KMS-11 (cell line): ENCODE measurements around the gene ATP8B1.

Experiments
- H2AFZ ChIP-seq: fragments of 200-600 bp; sonication (generic); 2 replicates; pipeline ENCODE4 v1.6.1; 2016; ENCODE audit warnings: antibody characterized with exemption, mixed run types, low read depth
- H3K27ac ChIP-seq: fragments of 200-600 bp; sonication (generic); 2 replicates; pipeline ENCODE4 v1.6.1; 2016; ENCODE audit warnings: mild to moderate bottlenecking, mixed run types
- H3K27me3 ChIP-seq: fragments of 200-600 bp; sonication (generic); 2 replicates; pipeline ENCODE4 v1.6.1; 2017; ENCODE audit warnings: mild to moderate bottlenecking, low read depth, mixed run types, moderate library complexity; ENCODE audit not compliant: insufficient read depth
- H3K36me3 ChIP-seq: fragments of 200-600 bp; sonication (generic); 2 replicates; pipeline ENCODE4 v1.6.1; 2017; ENCODE audit warnings: mild to moderate bottlenecking, mixed run types; ENCODE audit not compliant: insufficient read depth
- H3K4me1 ChIP-seq: fragments of 200-600 bp; sonication (generic); 2 replicates; pipeline ENCODE4 v1.6.1; 2016; ENCODE audit warnings: mild to moderate bottlenecking, low read depth, mixed run types; ENCODE audit not compliant: poor library complexity, severe bottlenecking
- H3K4me2 ChIP-seq: fragments of 200-600 bp; sonication (generic); 2 replicates; pipeline ENCODE4 v1.7.0; 2016; ENCODE audit warnings: mild to moderate bottlenecking, mixed run types
- H3K4me3 ChIP-seq: fragments of 200-600 bp; sonication (generic); IDR thresholded peaks from 2 replicates; pipeline ENCODE4 v1.6.1; 2017; ENCODE audit warnings: low read depth, low read length, mixed read lengths; ENCODE audit not compliant: insufficient read depth
- H3K79me2 ChIP-seq: fragments of 200-600 bp; sonication (generic); 2 replicates; pipeline ENCODE4 v1.6.1; 2016; ENCODE audit warnings: low read depth, mixed run types; ENCODE audit not compliant: insufficient read depth
- H3K9ac ChIP-seq: fragments of 200-600 bp; sonication (generic); 2 replicates; pipeline ENCODE4 v1.6.1; 2016; ENCODE audit warnings: mild to moderate bottlenecking, mixed run types
- H4K20me1 ChIP-seq: fragments of 200-600 bp; sonication (generic); 2 replicates; pipeline ENCODE4 v1.6.1; 2016; ENCODE audit warnings: mild to moderate bottlenecking, mixed run types; ENCODE audit not compliant: insufficient read depth
- TF ChIP-seq, protein P1 (sequence below): fragments of 200-600 bp; sonication (generic); conservative IDR thresholded peaks from 2 replicates; pipeline ENCODE4 v1.6.1; 2017; ENCODE audit warnings: low read depth, mild to moderate bottlenecking, antibody characterized with exemption, low read length, moderate library complexity, mixed read lengths

Gene ATP8B1

DNA sequence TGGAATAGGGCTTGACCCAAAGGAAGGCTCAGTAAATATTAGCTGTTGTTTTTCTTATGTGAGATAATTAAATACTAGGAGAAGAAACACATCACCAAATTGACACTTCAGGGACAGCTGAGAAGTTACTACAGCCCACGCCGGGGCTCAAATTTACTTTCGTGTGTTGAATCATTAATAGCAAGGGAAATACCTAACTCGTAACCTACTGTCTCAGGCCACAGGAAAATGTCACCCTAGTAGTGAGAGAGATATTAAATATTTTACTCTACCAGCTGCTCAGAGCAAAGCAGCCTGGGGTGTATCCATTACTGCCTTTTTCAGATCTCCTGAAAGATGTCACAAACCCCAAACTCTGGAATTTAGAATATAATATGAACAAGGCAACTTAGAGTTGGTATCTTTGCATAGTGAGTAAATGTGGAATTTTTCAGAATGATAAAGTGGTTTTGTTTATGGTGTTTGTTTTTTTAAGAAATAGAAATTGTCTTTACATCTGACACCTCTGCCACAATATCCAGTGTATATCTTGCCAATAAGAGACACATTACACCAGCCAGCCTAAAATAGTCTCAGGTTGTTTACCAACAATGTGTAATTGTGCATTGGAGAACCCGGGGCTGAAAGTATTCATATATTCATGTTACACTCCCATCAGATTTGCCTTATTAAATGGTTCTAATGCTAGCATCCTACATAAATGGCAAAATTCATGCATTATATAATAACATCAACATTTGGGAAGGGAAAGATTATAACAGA is 48.4 kb downstream of the ATP8B1 start:
- Histone ChIP-seq H3K9ac (no peak overlapping the region), H4K20me1 (no peaks in the 10 kb centered on the region), H3K4me3 (no peak overlapping the region), H3K4me1 (no peaks in the 10 kb centered on the region), H2AFZ (no peak overlapping the region), H3K79me2 (no peaks in the 10 kb centered on the region), H3K4me2 (no peak overlapping the region), H3K27me3 (no peaks in the 10 kb centered on the region), H3K27ac (no peak overlapping the region), H3K36me3 (no peaks in the 10 kb centered on the region)
- TF ChIP-seq, protein P1, sequence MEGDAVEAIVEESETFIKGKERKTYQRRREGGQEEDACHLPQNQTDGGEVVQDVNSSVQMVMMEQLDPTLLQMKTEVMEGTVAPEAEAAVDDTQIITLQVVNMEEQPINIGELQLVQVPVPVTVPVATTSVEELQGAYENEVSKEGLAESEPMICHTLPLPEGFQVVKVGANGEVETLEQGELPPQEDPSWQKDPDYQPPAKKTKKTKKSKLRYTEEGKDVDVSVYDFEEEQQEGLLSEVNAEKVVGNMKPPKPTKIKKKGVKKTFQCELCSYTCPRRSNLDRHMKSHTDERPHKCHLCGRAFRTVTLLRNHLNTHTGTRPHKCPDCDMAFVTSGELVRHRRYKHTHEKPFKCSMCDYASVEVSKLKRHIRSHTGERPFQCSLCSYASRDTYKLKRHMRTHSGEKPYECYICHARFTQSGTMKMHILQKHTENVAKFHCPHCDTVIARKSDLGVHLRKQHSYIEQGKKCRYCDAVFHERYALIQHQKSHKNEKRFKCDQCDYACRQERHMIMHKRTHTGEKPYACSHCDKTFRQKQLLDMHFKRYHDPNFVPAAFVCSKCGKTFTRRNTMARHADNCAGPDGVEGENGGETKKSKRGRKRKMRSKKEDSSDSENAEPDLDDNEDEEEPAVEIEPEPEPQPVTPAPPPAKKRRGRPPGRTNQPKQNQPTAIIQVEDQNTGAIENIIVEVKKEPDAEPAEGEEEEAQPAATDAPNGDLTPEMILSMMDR, result no peak

DNA sequence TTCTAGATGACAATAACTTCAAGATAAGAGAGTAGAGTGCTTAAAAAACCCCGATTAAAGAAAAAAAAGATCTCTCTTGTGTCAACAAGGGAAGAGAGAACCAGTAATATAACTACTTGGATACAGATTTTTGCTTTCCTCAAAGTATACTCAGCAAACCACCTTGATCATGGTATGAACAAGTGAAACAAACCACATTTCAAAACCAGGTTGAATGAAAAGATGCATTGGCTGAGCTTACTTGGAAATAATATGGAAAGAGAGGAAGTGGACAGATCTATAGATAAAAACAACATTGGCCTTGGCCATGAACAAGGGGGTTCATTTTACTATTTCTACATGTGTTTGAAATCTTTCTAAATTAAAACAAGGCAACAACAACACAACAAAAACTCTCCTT is 50.1 kb downstream of the ATP8B1 start:
- no peaks in the 10 kb centered on the region for H4K20me1 ChIP-seq
- H2AFZ ChIP-seq, result no peak overlapping the region
- H3K27ac ChIP-seq, result no peak overlapping the region
- TF ChIP-seq, protein P1, result no peak
- no peak overlapping the region for H3K4me3 ChIP-seq
- no peaks in the 10 kb centered on the region for H3K79me2 ChIP-seq
- H3K9ac ChIP-seq, result no peak overlapping the region
- no peak overlapping the region for H3K4me2 ChIP-seq
- no peaks in the 10 kb centered on the region for H3K36me3 ChIP-seq
- no peaks in the 10 kb centered on the region for H3K27me3 ChIP-seq
- peaks cover 3% of the 10 kb centered on the region for H3K4me1 ChIP-seq

DNA sequence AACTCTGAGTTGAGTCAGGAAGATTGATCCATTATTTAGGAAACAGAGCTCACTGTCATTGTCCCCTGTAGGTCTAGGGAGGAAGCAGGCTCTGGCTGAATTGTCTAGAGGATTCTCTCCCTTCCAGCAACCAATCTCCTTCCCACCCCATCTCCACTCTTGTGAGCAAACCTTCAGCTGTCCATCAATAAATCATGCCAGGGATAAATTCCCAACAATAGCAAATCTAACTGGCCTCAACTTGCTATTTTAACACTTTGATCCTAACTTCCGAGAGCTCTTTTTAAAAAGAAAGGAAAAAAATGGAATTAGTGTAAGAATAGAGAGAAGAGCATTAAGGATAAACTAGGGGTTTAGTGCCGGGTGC is 53.5 kb downstream of the ATP8B1 start:
- Histone ChIP-seq H3K4me1 (peaks cover 3% of the 10 kb centered on the region), H3K9ac (no peak overlapping the region), H3K4me3 (no peak overlapping the region), H2AFZ (no peak overlapping the region), H3K4me2 (no peak overlapping the region), H3K79me2 (no peaks in the 10 kb centered on the region), H4K20me1 (no peaks in the 10 kb centered on the region), H3K27ac (no peak overlapping the region), H3K27me3 (no peaks in the 10 kb centered on the region), H3K36me3 (no peaks in the 10 kb centered on the region)
- TF ChIP-seq, protein P1, result no peak

DNA sequence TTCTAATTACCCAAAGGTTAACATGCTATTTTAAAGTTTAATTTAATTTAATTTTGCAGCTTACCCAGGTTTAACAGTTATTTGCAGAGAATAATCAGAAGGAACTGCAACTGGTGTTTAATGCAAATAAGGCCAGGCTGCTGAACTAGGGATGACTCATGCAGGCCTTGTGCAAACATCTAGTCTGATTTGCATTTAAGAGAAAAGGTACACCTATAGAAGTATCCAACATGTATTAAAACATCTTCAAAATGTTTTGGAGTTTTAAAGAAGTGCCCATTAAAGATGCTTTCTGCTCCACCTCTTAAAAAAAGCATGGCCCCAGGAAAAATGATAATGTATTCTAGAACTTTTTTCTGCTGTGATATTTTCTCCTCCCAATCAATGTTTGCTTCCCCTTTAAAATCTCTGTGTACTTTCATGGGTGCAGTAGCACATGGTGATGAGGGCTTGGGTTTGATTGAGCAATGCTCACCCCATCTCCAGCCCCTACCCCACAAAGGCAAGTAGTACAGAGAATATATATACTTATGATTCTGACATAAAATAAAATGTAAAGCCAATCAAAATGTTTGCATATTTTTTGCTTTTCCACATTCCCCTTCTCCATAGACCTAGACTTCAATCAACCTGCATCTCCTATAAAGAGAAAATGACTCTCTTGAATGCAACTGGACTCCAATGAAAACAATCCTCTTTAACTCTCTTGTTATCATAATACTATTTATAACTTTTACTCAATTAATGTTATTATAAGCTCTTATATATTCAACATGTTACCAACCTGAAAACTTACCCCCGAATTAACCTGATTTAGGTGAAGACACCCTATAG is 54.1 kb downstream of the ATP8B1 start:
- no peaks in the 10 kb centered on the region for H4K20me1 ChIP-seq
- H3K36me3 ChIP-seq, result no peaks in the 10 kb centered on the region
- H3K27ac ChIP-seq, result no peak overlapping the region
- H3K9ac ChIP-seq, result no peak overlapping the region
- peaks cover 3% of the 10 kb centered on the region for H3K4me1 ChIP-seq
- no peak overlapping the region for H3K4me2 ChIP-seq
- no peak overlapping the region for H3K4me3 ChIP-seq
- H3K79me2 ChIP-seq, result no peaks in the 10 kb centered on the region
- TF ChIP-seq, protein P1, result no peak
- H3K27me3 ChIP-seq, result no peaks in the 10 kb centered on the region
- H2AFZ ChIP-seq, result no peak overlapping the region
